PC-3 (cell line): ENCODE data around the gene VAV3. TPM values are rescaled to one million over a fixed set of nuclear protein-coding genes. Genes with fewer than 3 reads are reported as not detected.
A peak's percentile ranks its signal among the peaks of the same experiment; 100 is the strongest.

Experiments used
- ATAC-seq: fragments of 200-7000 bp; cut with Tn5 transposase; 2 replicates; pipeline ENCODE4 v1.9.1; 2020; ENCODE audit warnings: mild to moderate bottlenecking, moderate library complexity
- BruUV-seq: library from RNA; stranded (reverse); fragments of 400-500 nt; replicated peaks from 2 replicates; lab custom pipeline; 2021; lab: Mats Ljungman, UMichigan
- CTCF ChIA-PET: fragments of 300-600 bp; sonication (Branson Sonifier 250); formaldehyde crosslinking; loops from one replicate; lab custom pipeline; 2022; ENCODE audit warnings: antibody characterized with exemption; lab: Charles Lee
- POLR2A ChIA-PET: fragments of 300-600 bp; sonication (Branson Sonifier 250); formaldehyde crosslinking; loops from one replicate; lab custom pipeline; 2022; ENCODE audit warnings: antibody characterized with exemption; ENCODE audit not compliant: unreplicated experiment; lab: Charles Lee
- DNase-seq: peaks from one replicate; pipeline ENCODE4 v3.0.0-alpha.2; 2015
- H2AFZ ChIP-seq: fragments of 300-600 bp; sonication (generic); 2 replicates; pipeline ENCODE4 v1.6.0; 2016; ENCODE audit warnings: antibody characterized with exemption, low read length
- H3F3A ChIP-seq: fragments of 300-600 bp; sonication (generic); one replicate; pipeline ENCODE4 v1.6.0; 2017; ENCODE audit warnings: antibody characterized with exemption, low read length, control low read depth, mild to moderate bottlenecking; ENCODE audit not compliant: unreplicated experiment
- H3K27ac ChIP-seq: fragments of 300-600 bp; sonication (generic); 2 replicates; pipeline ENCODE4 v1.5.1; 2016; ENCODE audit warnings: mild to moderate bottlenecking, low read length
- H3K27me3 ChIP-seq: fragments of 300-600 bp; sonication (generic); 2 replicates; pipeline ENCODE4 v1.6.1; 2016; ENCODE audit warnings: low read length, mixed read lengths
- H3K36me3 ChIP-seq: fragments of 300-600 bp; sonication (generic); 2 replicates; pipeline ENCODE4 v1.6.1; 2016; ENCODE audit warnings: low read depth, mixed run types, low read length, mixed read lengths
- H3K4me1 ChIP-seq: fragments of 300-600 bp; sonication (generic); 2 replicates; pipeline ENCODE4 v1.5.1; 2016; ENCODE audit warnings: low read length; ENCODE audit not compliant: insufficient read depth
- H3K4me2 ChIP-seq: fragments of 300-600 bp; sonication (generic); 2 replicates; pipeline ENCODE4 v1.6.0; 2016; ENCODE audit warnings: low read length
- H3K4me3 ChIP-seq: fragments of 300-600 bp; sonication (generic); 2 replicates; pipeline ENCODE4 v1.5.1; 2016; ENCODE audit warnings: mild to moderate bottlenecking, low read length, mixed read lengths
- H3K79me2 ChIP-seq: fragments of 300-600 bp; sonication (generic); 2 replicates; pipeline ENCODE4 v1.6.1; 2017; ENCODE audit warnings: low read length, mixed read lengths
- H3K9ac ChIP-seq: fragments of 300-600 bp; sonication (generic); 2 replicates; pipeline ENCODE4 v1.6.0; 2016; ENCODE audit warnings: mild to moderate bottlenecking, low read length
- H3K9me2 ChIP-seq: fragments of 300-600 bp; sonication (generic); replicated peaks from 2 replicates; pipeline ENCODE4 v1.6.1; 2016; ENCODE audit warnings: mixed run types, low read length, mixed read lengths
- H3K9me3 ChIP-seq: fragments of 300-600 bp; sonication (generic); 2 replicates; pipeline ENCODE4 v1.6.1; 2016; ENCODE audit warnings: low read length, mixed read lengths
- H4K20me1 ChIP-seq: fragments of 300-600 bp; sonication (generic); 2 replicates; pipeline ENCODE4 v1.6.1; 2016; ENCODE audit warnings: low read length, mixed read lengths
- EZH2 ChIP-seq: fragments of 300-600 bp; sonication (generic); IDR thresholded peaks from one replicate; pipeline ENCODE4 v1.6.1; 2017; ENCODE audit warnings: antibody characterized with exemption, mild to moderate bottlenecking, low read length; ENCODE audit not compliant: unreplicated experiment
- EZH2phosphoT487 ChIP-seq: fragments of 300-600 bp; sonication (generic); IDR thresholded peaks from 2 replicates; pipeline ENCODE4 v1.6.1; 2018; ENCODE audit warnings: mild to moderate bottlenecking, antibody characterized with exemption, low read length, borderline replicate concordance
- intact Hi-C: fragments of 100-400 bp; cut with micrococcal nuclease; formaldehyde crosslinking; loops from 2 replicates; pipeline ENCODE4 v1.9.0; 2023
- total RNA-seq: library from RNA; depleted of rRNA; stranded (reverse); fragments of >200 nt; gene quantifications from 2 replicates; pipeline ENCODE4 v1.2.3, GENCODE V29; 2014
- TF ChIP-seq, protein P1 (sequence below): fragments of 300-600 bp; sonication (generic); conservative IDR thresholded peaks from 2 replicates; pipeline ENCODE4 v1.5.1; 2017; ENCODE audit warnings: antibody characterized with exemption, low read depth, mild to moderate bottlenecking, low read length

VAV3 gene
- total RNA-seq, 1 experiment from 2014 or later = 0.73 TPM

DNA sequence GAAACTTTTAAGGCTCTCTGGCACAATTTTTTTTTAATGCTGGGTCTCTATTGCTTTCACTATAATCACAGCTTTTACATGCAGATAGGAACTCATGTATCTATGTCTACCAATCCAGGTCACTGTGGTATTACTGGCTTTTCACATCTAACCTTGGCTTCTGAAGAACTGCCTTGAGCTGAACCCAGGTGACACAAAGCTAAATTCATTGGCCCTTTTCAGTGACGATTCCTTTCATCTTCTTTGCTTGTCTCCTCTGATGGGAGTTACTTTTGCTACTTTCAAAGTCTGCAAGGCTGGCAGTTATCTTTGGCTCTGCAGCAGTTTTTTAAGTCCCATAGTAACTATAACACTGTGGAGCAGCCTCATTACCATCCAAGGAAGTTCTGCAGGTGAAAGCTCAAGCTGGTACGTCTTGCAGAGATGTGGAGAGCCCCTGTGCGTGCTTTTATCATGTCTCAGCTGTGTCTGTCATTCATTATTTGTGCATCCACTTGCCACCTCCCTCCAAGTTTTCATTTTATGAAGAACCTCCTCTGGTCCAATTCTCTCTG lies 364.3 kb downstream of the VAV3 start:
- DNase-seq (no peak), ATAC-seq (no peak)
- Histone ChIP-seq H3K27ac (no peak overlapping the region), H3K27me3 (no peaks in the 10 kb centered on the region), H3K4me2 (no peak overlapping the region), H4K20me1 (no peaks in the 10 kb centered on the region), H3K9ac (no peak overlapping the region), H3K79me2 (no peaks in the 10 kb centered on the region), H3K9me2 (no peaks in the 10 kb centered on the region), H3K9me3 (no peaks in the 10 kb centered on the region), H2AFZ (no peak overlapping the region), H3K4me1 (0 out of 2 replicates have a peak, but pooled peaks cover 7% of the 10 kb centered on the region), H3K36me3 (no peaks in the 10 kb centered on the region), H3F3A (no peaks in the 10 kb centered on the region), H3K4me3 (no peak overlapping the region)
- CTCF ChIA-PET = no interaction called here
- BruUV-seq = no TSS peak
- POLR2A ChIA-PET = interaction anchor here (0.6 kb wide), 1 partner anchor 427 kb away, joined by 4 read pairs; no protein-coding TSS in a partner anchor
- TF ChIP-seq, protein P1, sequence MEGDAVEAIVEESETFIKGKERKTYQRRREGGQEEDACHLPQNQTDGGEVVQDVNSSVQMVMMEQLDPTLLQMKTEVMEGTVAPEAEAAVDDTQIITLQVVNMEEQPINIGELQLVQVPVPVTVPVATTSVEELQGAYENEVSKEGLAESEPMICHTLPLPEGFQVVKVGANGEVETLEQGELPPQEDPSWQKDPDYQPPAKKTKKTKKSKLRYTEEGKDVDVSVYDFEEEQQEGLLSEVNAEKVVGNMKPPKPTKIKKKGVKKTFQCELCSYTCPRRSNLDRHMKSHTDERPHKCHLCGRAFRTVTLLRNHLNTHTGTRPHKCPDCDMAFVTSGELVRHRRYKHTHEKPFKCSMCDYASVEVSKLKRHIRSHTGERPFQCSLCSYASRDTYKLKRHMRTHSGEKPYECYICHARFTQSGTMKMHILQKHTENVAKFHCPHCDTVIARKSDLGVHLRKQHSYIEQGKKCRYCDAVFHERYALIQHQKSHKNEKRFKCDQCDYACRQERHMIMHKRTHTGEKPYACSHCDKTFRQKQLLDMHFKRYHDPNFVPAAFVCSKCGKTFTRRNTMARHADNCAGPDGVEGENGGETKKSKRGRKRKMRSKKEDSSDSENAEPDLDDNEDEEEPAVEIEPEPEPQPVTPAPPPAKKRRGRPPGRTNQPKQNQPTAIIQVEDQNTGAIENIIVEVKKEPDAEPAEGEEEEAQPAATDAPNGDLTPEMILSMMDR = no peak
- TF ChIP-seq EZH2 = no peak
- TF ChIP-seq EZH2phosphoT487 = no peak
- intact Hi-C loops = no loop called here

DNA sequence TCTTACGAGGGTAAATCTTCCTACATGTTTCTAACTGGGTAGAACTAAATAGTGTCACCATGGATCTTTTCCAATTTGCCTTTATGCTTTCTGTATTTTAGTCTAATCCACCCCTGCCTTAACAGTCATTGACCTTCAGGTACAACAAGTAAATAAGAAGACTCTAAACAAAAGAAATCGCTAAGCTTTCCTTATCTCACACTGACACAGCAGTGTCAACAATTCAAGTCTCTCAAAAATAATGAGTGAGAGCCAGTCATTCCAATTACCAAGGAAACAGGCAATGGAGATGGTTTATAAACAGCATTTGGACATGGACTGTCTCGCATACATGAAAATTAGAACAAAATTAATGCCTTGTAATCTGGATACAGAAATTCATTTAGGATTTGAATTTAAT lies 365.8 kb downstream of the VAV3 start:
- CTCF ChIA-PET = no interaction called here
- no peak overlapping the region for H3K4me3 ChIP-seq
- TF ChIP-seq EZH2phosphoT487 (no peak), EZH2 (no peak)
- TF ChIP-seq, protein P1 = no peak

DNA sequence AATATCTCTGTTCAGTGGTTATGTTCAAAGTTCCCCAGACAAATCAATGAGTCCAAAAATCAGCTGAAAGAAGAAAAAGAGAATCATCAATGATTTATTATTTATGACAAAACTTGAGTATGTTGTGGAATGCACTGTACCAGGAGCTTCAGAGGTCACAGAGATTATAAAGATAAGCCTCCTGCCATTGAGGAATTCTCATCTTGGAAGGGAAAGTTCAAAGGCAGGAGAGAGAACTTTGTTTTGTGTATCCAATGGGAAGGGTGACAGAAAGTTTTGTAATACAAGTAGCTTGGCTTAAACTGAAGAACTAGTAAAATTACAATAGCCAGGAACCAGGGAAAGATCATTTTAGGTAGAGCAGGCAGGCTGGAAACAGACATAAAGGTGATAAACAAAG lies 367.7 kb downstream of the VAV3 start:
- no peak for TF ChIP-seq EZH2phosphoT487
- no peak for TF ChIP-seq EZH2
- TF ChIP-seq, protein P1 = no peak
- CTCF ChIA-PET = no interaction called here
- no peaks in the 10 kb centered on the region for H3K9me2 ChIP-seq
- no TSS peak for BruUV-seq
- H3K4me1 ChIP-seq = peaks cover 33% of the 10 kb centered on the region
- H3K9ac ChIP-seq = no peak overlapping the region
- H3K27ac ChIP-seq = no peak overlapping the region
- POLR2A ChIA-PET = no interaction called here
- H4K20me1 ChIP-seq = no peaks in the 10 kb centered on the region
- H3K4me3 ChIP-seq = no peak overlapping the region
- no peaks in the 10 kb centered on the region for H3K27me3 ChIP-seq
- no peaks in the 10 kb centered on the region for H3K9me3 ChIP-seq
- H3K36me3 ChIP-seq = no peaks in the 10 kb centered on the region
- H2AFZ ChIP-seq = no peak overlapping the region
- no peaks in the 10 kb centered on the region for H3K79me2 ChIP-seq
- H3F3A ChIP-seq = peaks cover 10% of the 10 kb centered on the region
- intact Hi-C loops = no loop called here
- ATAC-seq (no peak), DNase-seq (peak; percentile 12)
- no peak overlapping the region for H3K4me2 ChIP-seq

More for the DNA sequence above, 365.8 kb downstream of the VAV3 start:
- Histone ChIP-seq H3K27ac (no peak overlapping the region), H3K27me3 (no peaks in the 10 kb centered on the region), H4K20me1 (no peaks in the 10 kb centered on the region), H3K9me2 (no peaks in the 10 kb centered on the region), H3K4me1 (peaks cover 15% of the 10 kb centered on the region), H2AFZ (no peak overlapping the region), H3K36me3 (no peaks in the 10 kb centered on the region), H3K9me3 (no peaks in the 10 kb centered on the region), H3F3A (no peaks in the 10 kb centered on the region), H3K9ac (no peak overlapping the region), H3K79me2 (no peaks in the 10 kb centered on the region), H3K4me2 (no peak overlapping the region)
- BruUV-seq = no TSS peak
- POLR2A ChIA-PET = no interaction called here
- intact Hi-C loops = no loop called here
- peak; percentile 55 for ATAC-seq
- peak; percentile 33 for DNase-seq
